Rectal smooth muscle tissue (tissue), 1 donor: ENCODE results near the gene FPR2.

ENCODE experiments used
- H3K27ac ChIP-seq: one replicate; pipeline ENCODE4 v1.7.0; 2013; ENCODE audit warnings: low read depth, low read length, inconsistent platforms
- H3K27me3 ChIP-seq: one replicate; pipeline ENCODE4 v1.7.0; 2013; ENCODE audit warnings: low read length; ENCODE audit not compliant: control insufficient read depth, insufficient read depth
- H3K36me3 ChIP-seq: one replicate; pipeline ENCODE4 v1.7.0; 2013; ENCODE audit warnings: low read length; ENCODE audit not compliant: control insufficient read depth, insufficient read depth
- H3K4me1 ChIP-seq: one replicate; pipeline ENCODE4 v1.7.0; 2013; ENCODE audit warnings: low read length; ENCODE audit not compliant: control insufficient read depth, insufficient read depth
- H3K4me3 ChIP-seq: one replicate; pipeline ENCODE4 v1.7.0; 2013; ENCODE audit warnings: low read length
- H3K9ac ChIP-seq: one replicate; pipeline ENCODE4 v1.7.0; 2013; ENCODE audit warnings: low read length

FPR2 gene

GRCh38 chr19:51777570-51778462 is 16.8 kb downstream of the FPR2 start:
- Histone ChIP-seq H3K4me3 (no peak overlapping the region), H3K27me3 (no peaks in the 10 kb centered on the region), H3K4me1 (no peaks in the 10 kb centered on the region), H3K36me3 (no peaks in the 10 kb centered on the region), H3K27ac (no peak overlapping the region), H3K9ac (no peak overlapping the region)

- no peak overlapping the region for H3K4me3 ChIP-seq
- H3K9ac ChIP-seq: no peak overlapping the region
- H3K27me3 ChIP-seq: no peaks in the 10 kb centered on the region
- H3K27ac ChIP-seq: no peak overlapping the region
- no peaks in the 10 kb centered on the region for H3K4me1 ChIP-seq
- H3K36me3 ChIP-seq: no peaks in the 10 kb centered on the region
Observed at GRCh38 chr19:51779181-51779580, 18.2 kb downstream of the FPR2 start.

GRCh38 chr19:51779703-51780102 is 18.7 kb downstream of the FPR2 start:
- no peak overlapping the region for H3K9ac ChIP-seq
- no peaks in the 10 kb centered on the region for H3K27me3 ChIP-seq
- no peak overlapping the region for H3K27ac ChIP-seq
- H3K4me1 ChIP-seq: no peaks in the 10 kb centered on the region
- H3K36me3 ChIP-seq: no peaks in the 10 kb centered on the region
- no peak overlapping the region for H3K4me3 ChIP-seq

- Histone ChIP-seq H3K27me3 (no peaks in the 10 kb centered on the region), H3K4me1 (no peaks in the 10 kb centered on the region), H3K4me3 (no peak overlapping the region), H3K27ac (no peak overlapping the region), H3K36me3 (no peaks in the 10 kb centered on the region), H3K9ac (no peak overlapping the region)
Observed at GRCh38 chr19:51780270-51780669, 19.3 kb downstream of the FPR2 start.

GRCh38 chr19:51781999-51782398 is 21.0 kb downstream of the FPR2 start:
- no peaks in the 10 kb centered on the region for H3K36me3 ChIP-seq
- no peaks in the 10 kb centered on the region for H3K4me1 ChIP-seq
- no peak overlapping the region for H3K9ac ChIP-seq
- no peak overlapping the region for H3K4me3 ChIP-seq
- H3K27me3 ChIP-seq: no peaks in the 10 kb centered on the region
- no peak overlapping the region for H3K27ac ChIP-seq

- Histone ChIP-seq H3K27me3 (no peaks in the 10 kb centered on the region), H3K4me1 (no peaks in the 10 kb centered on the region), H3K9ac (no peak overlapping the region), H3K27ac (no peak overlapping the region), H3K4me3 (no peak overlapping the region), H3K36me3 (no peaks in the 10 kb centered on the region)
Observed at GRCh38 chr19:51783372-51783771, 22.4 kb downstream of the FPR2 start.

- Histone ChIP-seq H3K9ac (no peak overlapping the region), H3K27ac (no peak overlapping the region), H3K27me3 (no peaks in the 10 kb centered on the region), H3K36me3 (no peaks in the 10 kb centered on the region), H3K4me1 (no peaks in the 10 kb centered on the region), H3K4me3 (no peak overlapping the region)
Observed at GRCh38 chr19:51784109-51784785, 23.3 kb downstream of the FPR2 start.

- no peaks in the 10 kb centered on the region for H3K27me3 ChIP-seq
- no peak overlapping the region for H3K27ac ChIP-seq
- H3K4me1 ChIP-seq: no peaks in the 10 kb centered on the region
- no peak overlapping the region for H3K9ac ChIP-seq
- H3K4me3 ChIP-seq: no peak overlapping the region
- H3K36me3 ChIP-seq: no peaks in the 10 kb centered on the region
Observed at GRCh38 chr19:51784922-51785690, 24.1 kb downstream of the FPR2 start.

- no peak overlapping the region for H3K27ac ChIP-seq
Observed at GRCh38 chr19:51786646-51787494, 25.9 kb downstream of the FPR2 start.

GRCh38 chr19:51788029-51788428 is 27.0 kb downstream of the FPR2 start:
- Histone ChIP-seq H3K4me1 (no peaks in the 10 kb centered on the region), H3K27me3 (no peaks in the 10 kb centered on the region), H3K9ac (no peak overlapping the region), H3K27ac (no peak overlapping the region), H3K36me3 (no peaks in the 10 kb centered on the region), H3K4me3 (no peak overlapping the region)

More at GRCh38 chr19:51786646-51787494, 25.9 kb downstream of the FPR2 start:
- H3K36me3 ChIP-seq: no peaks in the 10 kb centered on the region
- no peaks in the 10 kb centered on the region for H3K4me1 ChIP-seq
- H3K4me3 ChIP-seq: no peak overlapping the region
- no peaks in the 10 kb centered on the region for H3K27me3 ChIP-seq
- no peak overlapping the region for H3K9ac ChIP-seq

- H3K36me3 ChIP-seq: no peaks in the 10 kb centered on the region
- no peak overlapping the region for H3K27ac ChIP-seq
- no peaks in the 10 kb centered on the region for H3K27me3 ChIP-seq
- no peaks in the 10 kb centered on the region for H3K4me1 ChIP-seq
- H3K4me3 ChIP-seq: no peak overlapping the region
- H3K9ac ChIP-seq: no peak overlapping the region
Observed at GRCh38 chr19:51789061-51789795, 28.2 kb downstream of the FPR2 start.
